ENCODE measurements around the gene OTULINL.
"Not testable (repeated sequence)": the region's sequence is repeated elsewhere in the genome, so short reads cannot be mapped to it uniquely, and the experiment has no call there.

The OTULINL gene

GRCh38 chr5:14581106-14581890, at the start of gene OTULINL:
TSS of gene OTULINL (plus strand) at chr5:14581792. CDS start at chr5:14581895, 103 bp downstream.
- DNase-seq, result peak; percentile 69

DNA sequence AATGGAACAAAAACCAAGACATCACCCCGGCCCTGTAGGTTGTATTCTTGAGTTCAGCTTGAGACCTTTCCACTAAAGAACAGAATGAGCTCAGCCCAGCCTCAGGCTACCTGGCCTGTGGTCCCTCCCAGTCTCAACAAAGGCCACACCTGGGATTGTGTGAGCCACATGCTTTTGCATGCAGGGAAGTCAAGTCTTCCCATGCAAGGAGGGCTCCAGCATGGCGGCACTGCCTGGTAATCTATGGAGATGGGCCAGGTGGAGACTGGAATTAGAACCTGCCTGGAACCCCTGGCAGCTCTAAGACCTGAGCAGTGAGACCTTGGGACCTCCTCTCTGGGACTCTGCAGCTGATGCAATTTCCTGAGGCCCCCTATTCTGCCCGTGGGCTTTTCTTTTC, 49.4 kb upstream of the OTULINL start:
- DNase-seq, result no peak

- DNase-seq, result no peak
These were observed 46.8 kb upstream of the OTULINL start for GRCh38 chr5:14534773-14535172.

DNA sequence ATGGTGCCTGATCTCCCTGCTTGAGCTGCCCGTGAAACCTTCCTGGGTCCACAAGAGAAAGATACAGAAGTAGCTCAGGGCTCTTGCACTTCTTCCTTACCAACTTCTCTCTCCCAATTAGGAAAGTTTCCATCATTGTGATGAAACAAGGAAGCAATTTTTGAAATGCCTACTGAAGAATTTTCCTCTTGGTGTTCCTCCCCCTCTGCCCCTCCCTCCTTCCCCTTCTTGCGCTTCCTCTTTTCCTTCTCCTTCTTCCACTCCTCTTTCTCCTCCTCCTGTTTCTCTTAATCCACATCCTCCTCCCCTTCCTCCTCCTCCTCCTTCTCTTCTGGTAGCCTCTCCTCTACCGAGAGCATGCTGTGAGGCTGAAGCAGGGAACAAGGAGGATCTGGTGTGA, 36.3 kb upstream of the OTULINL start:
- DNase-seq, result no peak

DNA sequence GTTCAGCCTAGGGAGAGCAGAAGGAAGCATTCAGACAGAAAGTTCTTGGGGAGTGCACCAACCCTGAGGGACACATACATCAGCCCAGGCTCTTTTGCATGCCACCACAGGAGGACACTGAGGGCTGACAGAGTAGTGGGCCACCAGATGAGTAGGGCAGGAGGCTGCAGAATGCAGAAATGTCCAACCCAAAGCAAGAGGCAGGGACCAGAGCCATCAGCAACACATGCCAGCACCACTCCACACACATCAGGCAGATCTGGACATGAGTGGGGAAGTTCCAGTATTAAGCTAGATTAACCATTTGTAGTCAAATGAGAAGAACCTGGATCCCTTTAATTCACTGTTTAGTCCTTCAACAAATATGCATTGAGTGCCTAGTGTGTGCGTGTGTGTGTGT, 35.7 kb upstream of the OTULINL start:
- no peak for DNase-seq

DNA sequence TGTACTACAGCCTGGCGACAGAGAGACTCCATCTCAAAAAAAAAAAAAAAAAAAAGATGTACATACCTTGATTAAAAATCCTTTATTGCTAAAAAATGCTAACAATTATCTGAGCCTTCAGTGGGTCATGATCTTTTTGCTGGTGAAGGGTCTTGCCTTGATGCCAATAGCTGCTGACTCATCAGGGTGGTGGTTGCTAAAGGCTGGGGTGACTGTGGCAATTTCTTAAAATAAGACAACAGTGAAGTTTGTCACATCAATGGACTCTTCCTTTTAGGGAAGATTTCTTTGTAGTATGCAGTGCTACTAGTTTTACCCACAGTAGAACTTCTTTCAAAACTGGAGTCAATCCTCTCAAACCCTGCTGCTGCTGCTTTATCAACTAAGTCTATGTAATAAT, 33.9 kb upstream of the OTULINL start:
- no peak for DNase-seq

DNA sequence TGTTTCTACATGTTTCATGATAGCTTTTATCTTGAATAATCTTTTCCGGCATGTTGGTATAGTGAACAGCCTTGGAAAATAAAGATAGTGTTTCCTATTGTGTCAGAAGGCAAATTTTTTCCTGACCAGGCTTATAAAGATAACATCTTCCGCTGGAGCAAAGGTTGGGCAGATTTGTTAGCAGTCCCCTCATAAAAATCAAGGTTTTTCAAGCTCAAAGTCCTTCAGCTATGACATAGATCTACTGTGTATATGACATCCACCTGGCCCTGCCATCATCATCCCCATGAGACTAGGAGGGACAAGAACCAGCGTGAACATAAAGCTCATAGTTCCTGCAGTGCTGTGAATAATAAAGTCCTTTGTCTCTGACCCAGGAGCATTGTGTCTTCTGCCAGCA, 30.4 kb upstream of the OTULINL start:
- no peak for DNase-seq

GRCh38 chr5:14552017-14552416, 29.6 kb upstream of the OTULINL start:
- DNase-seq, result no peak

- DNase-seq, result not testable (repeated sequence)
These were observed 27.3 kb upstream of the OTULINL start for GRCh38 chr5:14554288-14554687.

GRCh38 chr5:14556015-14556414, 25.6 kb upstream of the OTULINL start:
- no peak for DNase-seq

GRCh38 chr5:14557203-14557770, 24.3 kb upstream of the OTULINL start:
- no peak for DNase-seq

DNA sequence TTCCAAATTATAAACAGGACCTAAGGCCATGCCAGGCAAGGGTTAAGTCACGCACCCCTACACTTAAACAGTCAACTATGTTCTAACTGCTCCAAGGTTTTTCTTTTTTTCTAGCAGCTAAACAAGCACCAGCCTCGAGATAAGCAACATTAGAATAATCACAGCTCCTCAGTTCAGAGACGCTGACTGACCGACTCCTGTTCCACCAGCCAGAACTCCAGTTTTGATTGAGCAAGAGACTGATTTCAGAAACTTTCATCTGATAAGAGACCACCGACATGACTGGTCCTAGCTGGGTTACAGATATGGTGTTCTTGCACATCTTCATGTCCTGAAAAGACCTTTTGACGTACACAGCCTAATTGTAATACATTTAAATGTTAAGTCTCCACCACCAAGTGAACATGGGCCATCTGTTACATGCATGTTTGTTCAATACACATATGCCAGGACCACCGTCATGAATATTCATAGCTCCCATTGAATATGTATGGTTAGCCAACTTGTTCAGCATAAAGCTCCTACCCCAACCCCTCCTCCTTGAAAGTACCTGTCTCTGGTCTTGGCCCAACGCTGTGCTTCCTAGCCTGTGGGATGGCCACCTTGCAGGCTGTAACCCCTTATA, 23.7 kb upstream of the OTULINL start:
- DNase-seq, result peak; percentile 37

- DNase-seq, result peak; percentile 6
These were observed 21.4 kb upstream of the OTULINL start for GRCh38 chr5:14560091-14560595.

DNA sequence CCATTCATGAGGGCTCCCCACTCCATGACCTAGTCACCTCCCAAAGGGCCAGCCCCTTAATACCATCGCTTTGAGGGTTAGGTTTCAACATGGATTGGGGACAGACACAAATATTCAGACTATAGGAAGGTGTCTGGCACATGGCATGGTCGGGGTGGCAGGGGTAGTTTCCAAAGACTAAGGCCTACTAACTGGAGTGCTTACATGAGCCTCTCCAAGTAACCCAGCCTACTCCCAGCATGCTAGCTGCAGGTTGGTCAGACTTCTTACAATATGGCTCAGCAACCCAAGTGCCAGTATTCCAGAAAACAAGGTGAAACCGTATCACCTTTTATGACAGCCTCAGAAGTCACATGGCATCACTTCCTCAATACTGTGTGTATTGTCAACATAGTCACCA, 19.9 kb upstream of the OTULINL start:
- no peak for DNase-seq

DNA sequence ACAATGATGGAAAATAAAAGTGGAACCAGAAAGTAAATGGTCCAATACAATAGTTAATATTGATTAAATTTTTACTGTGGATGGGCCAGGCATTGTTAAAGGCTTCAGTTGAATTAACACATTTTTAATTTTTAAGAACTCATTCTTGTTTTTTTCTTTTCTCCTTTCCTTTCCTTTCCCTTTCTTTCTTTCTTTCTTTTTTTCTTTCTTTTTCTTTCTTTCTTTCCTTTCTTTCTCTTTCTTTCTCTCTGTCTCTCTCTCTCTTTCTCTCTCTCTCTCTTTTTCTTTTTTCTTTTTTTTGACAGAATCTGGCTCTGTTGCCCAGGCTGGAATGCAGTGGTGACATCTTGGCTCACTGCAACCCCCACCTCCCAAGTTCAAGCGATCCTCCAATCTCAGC, 13.3 kb upstream of the OTULINL start:
- DNase-seq, result no peak

GRCh38 chr5:14569948-14570691, 11.5 kb upstream of the OTULINL start:
- no peak for DNase-seq

DNA sequence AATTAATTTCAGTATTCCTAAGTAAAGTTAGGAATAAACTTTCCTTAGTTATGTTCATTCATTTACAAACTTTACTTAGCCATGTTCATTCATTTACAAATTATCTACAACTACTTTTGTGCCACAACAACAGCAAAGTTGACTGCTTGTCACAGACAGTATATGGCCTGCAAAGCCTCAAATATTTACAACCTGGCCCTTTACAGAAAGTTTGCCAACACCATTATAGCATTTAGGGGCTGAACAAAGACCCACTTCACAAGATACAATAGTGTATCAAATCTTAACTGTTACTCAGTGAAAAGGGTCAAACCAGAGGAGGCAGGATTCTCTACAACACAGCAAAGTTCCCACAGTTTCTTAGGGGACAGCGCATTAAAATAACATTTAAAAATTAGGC, 9.7 kb upstream of the OTULINL start:
- DNase-seq, result no peak

GRCh38 chr5:14572385-14572784, 9.2 kb upstream of the OTULINL start:
- DNase-seq, result no peak

- DNase-seq, result no peak
These were observed 8.8 kb upstream of the OTULINL start for GRCh38 chr5:14572836-14573235.

- DNase-seq, result no peak
These were observed 7.5 kb upstream of the OTULINL start for GRCh38 chr5:14574096-14574495.

DNA sequence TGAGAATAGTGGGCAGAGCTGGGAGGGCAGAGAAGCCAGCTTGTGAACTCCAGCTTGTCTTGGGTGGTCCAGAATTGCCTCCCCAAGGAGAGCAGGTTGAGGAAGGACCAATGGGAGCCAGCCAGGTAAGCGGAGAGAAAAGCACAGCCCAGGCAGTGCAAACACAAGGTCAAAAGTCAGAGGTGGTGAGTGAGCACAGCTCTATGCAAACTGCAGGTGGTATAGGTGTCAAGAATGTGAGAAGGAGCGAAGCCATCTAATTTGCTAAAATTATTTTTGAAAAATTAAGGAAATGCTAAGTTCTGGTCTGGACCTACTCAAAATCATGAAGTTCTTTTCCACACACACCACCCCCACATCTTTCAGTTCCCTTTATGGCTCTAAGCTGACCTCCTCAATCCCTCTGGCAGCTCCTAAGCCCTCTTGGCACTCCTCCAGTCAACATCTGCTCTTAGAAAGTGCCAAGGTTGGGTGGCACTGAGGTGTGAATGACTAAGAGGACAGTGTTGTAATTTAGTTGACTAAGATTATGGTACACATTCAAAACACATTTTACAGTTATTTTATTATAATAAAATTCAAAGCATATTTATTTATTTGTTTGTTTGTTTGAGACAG, 6.6 kb upstream of the OTULINL start:
- DNase-seq, result peak; percentile 6

DNA sequence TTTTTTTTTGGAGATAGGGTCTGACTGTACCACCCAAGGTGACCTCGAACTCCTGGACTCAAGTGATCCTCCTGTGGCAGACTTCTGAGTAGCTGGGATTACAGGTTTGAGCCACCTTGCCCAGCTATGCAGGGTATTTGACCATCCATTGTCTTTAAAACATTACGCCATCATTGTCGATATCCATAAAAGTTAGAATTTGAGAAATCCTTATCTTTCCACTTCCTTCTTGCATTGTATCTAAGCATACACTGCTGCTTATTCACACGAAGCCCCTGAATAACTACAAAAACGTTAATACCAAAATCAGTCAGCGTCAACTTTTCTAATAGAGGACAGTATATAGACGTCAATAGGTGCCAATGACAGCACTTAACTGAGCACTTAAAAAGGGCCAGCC, 5.4 kb upstream of the OTULINL start:
- no peak for DNase-seq
